HG02610 (cell line): ENCODE measurements around the gene OGFR.

Experiments used
- ATAC-seq: cut with Tn5 transposase; IDR thresholded peaks from one replicate; pipeline ENCODE4 v1.9.1; 2021; ENCODE audit warnings: mild to moderate bottlenecking, moderate library complexity; ENCODE audit not compliant: unreplicated experiment

Gene OGFR

DNA sequence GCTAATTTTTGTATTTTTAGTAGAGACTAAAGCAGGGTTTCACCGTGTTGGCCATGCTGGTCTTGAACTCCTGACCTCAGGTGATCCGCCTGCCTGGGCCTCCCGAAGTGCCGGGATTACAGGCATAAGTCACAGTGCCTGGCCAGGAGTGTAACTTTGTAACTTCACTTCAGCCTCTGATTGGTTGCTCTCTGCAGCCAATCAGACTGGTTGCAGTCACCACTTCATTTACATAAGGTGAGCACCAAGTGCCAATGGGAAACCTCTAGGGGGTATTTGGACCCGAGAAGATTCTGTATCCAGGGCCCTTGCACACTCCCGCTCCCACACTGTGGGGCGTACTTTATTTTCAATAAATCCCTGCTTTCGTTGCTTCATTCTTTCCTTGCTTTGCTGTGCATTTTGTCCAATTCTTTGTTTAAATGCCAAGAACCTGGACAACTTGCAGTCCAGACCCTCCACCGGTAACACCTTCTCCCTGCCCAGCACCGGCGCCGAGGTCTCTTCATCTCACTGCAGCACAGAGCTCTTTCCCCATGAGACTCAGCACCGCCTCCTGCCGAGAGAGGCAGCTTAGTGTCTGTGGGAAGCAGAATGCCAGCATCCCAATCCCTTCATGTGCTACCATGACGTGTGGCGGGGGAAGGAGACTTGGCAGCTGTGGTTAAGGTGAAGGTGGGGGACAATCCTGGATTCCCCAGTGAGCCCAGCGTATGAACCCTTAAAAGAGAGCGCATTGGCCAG lies 22.3 kb upstream of the OGFR start:
- no peak for ATAC-seq

- no peak for ATAC-seq
Observed at GRCh38 chr20:62782893-62783278, 21.7 kb upstream of the OGFR start.

- no peak for ATAC-seq
Observed at GRCh38 chr20:62784497-62784896, 20.1 kb upstream of the OGFR start.

GRCh38 chr20:62785393-62785792 lies 19.2 kb upstream of the OGFR start:
- no peak for ATAC-seq

GRCh38 chr20:62786157-62786556 lies 18.5 kb upstream of the OGFR start:
- ATAC-seq, result no peak

- ATAC-seq, result no peak
Observed at GRCh38 chr20:62787321-62787720, 17.3 kb upstream of the OGFR start.

DNA sequence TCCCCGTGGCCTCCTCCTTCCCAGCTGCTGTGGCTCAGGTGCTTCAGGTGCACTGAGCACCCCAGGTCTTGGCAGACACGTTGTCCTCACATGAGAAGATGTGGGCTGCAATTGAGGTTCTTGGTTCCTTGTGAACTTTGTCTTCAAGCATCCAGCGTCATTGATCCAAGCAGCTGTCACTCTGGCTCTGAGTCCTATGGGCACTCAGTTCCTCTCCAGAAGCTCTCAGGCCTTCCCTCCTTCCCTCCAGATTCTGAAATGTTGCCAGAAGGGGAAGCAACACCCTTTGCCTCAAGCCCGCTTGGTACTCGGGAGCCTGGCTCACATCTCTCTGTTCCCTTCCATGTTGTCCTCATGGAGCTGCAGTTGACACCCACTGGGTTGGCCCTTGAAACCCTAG lies 16.8 kb upstream of the OGFR start:
- ATAC-seq, result no peak

DNA sequence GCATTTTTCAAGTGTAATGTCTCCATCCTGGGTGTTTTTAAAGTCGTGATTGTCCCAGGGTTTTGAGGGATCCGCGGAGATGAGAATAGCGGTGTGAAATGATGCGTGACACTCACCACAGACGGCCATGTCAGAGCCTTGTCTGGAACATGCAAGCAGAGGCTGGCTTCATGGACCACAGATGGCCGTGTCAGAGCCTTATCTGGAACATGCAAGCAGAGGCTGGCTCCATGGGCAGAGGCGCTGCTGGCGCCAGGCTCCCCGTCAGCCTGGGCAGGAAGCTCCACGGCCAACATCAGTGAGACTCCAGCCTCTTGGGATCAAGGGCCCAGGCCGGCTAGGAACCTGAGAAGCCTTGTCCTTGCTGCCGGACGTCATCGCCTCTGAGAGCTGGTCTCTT lies 16.0 kb upstream of the OGFR start:
- no peak for ATAC-seq

- ATAC-seq, result no peak
Observed at GRCh38 chr20:62790075-62790474, 14.6 kb upstream of the OGFR start.

DNA sequence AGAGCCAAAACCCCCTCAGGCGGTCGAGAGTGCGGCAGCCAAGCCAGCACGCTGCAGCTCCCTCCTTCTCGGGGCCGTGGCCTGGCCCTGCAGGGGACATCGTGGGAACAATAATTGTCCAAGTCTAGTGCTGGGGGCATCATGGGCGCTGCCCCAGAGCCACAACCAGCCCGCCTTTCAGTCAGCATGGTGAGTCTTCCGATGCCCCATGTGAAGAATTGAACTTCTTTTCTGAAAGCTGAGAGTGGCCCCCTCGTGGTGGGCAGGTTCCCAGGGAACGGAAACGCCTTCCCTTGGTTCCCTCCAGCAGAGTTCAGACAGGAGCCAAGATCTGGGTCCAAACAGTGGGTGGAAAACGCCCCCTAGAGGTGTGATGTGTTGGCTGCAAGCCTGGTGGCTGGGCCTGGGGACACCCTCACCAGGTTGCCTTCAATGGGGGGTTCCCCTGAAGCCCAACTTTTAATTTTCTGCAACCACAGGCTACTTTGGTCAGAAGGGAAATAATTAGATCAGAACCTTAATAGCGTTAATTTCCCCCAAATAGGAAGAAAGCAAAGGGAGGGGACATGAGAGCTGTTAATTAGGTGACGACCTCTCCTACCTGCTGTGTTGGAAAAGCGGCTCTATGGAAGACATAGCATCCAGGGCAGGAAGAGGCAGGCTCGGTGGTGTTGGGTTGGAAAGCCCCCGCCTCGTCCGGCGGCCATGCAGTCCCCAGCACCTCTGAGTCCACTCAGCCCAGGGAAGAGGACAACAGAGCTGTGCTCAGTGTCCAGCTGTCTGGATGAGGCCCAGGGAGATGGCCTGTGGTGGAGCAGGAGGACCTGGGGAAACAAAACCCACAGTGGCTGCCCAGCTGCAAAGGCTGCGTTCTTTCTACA lies 13.1 kb upstream of the OGFR start:
- no peak for ATAC-seq

- no peak for ATAC-seq
Observed at GRCh38 chr20:62792182-62792939, 12.3 kb upstream of the OGFR start.

DNA sequence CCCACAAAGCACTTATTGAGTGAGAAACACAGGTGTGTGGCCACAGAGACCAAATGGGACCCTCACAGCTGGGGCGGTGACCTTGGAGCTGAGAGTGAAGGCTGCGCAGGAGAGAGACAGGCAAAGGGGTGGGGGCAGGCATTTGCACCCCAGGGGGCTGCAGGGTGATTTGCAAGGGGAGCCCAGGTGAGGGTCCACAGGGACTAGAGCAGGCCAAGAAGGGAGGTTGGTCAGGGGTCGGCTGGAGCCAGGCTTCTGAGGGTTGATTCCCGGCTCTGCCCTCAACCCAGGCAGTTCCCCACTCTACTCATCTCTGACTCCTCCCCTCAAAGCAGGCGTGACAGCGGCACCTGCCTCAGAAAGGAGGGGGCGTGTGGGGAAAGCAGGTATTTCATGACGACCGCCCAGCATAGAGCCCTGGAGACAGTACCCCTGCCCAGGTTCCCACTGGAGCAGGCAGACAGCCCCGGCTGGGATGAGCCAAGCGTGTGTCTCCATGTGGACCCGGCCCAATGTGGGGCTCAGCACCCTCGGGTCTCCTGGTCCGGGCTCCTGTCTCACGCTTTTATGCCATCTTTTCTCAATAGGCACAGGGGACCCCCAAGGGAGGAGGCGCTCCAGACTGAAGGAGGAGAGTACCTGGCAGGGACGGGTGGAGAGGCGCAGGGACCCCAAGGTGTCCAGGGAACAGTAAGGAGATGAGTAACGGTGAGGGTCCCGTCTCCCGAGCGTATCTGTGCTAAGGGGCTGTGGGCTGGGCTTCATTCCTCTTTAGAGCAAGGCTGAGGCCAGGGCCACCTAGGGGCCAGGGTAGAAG lies 11.5 kb upstream of the OGFR start:
- ATAC-seq, result no peak

- no peak for ATAC-seq
Observed at GRCh38 chr20:62793757-62794006, 11.0 kb upstream of the OGFR start.

DNA sequence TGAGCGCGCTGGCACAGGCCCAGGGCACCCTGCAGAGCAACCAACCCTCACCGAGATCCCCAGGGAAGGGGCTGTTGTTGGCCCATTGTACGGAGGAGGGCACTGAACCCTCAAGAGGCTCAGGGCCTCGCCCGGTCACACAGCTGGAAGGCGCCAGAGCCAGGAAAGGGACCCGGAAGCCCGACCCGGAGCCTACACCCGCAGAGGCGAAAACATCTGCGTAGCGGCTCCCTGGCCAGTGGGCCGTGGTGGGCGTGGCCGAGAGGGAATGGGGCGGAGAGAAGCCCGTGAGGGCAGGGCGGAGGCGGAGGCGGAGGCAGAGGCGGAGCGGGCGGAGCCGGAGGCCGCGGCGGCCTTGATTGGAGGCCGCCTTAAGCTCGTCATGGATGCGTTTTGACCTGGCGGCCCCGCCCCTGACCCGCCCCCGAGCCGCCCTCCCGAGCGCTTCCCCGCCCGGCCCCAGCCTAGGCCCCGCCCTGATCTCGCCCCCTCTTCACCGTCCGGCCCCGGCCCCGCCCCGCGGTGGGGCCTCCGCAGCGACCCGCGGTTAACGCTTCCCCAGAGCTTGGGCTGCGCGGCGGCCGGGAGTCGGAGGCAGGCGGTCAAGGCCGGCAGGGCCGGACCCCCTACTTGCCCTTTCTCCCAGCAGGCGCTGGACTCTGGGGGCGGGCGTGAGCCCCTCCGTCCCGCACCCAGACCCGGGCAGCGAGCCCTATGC lies 10.5 kb upstream of the OGFR start:
- peak; percentile 75 for ATAC-seq

GRCh38 chr20:62795023-62795761 lies 9.4 kb upstream of the OGFR start:
- ATAC-seq, result no peak

GRCh38 chr20:62796699-62797491 lies 7.7 kb upstream of the OGFR start:
- ATAC-seq, result no peak

DNA sequence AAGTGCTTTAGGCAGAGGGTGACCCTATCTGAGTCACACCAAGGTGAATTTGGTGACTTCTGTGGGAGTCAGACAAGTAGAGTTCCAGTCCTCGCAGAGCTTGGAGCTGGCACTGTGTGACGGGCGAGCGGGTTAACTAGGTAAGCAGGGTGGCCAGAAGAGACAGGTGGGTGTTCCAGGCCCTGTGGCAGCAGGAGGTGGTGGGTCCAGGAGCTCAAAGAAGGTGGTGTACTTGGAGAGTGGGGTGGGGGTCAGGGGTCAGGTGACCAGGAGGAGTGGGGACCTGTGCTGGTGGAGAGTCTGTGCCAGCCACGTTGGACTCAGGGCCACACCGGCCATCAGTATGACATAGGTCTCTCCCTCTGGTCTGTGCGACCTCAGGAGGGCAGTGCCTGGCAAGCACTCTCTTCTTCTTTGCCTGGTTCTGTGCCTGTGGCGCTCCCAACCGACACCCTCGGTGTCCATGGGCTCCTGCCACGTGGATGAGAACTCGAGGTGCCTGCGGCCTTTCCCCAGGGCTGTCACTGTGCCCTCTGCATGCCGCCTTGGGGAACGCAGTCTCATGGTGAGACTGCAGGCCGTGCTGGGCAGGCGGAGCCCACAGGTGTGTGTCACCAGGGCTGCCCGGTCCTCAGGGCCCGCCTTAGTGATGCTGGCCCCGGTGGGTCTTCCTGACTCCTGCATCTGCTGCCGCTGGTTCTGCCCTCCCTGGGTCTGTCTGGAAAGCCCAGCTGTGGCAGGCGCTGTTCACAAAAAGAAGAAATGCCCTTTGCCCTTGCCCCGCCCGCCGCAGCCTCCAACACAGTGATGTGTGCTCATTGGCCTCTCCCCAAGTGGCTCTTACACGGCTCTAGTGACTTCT lies 6.7 kb upstream of the OGFR start:
- ATAC-seq, result no peak

DNA sequence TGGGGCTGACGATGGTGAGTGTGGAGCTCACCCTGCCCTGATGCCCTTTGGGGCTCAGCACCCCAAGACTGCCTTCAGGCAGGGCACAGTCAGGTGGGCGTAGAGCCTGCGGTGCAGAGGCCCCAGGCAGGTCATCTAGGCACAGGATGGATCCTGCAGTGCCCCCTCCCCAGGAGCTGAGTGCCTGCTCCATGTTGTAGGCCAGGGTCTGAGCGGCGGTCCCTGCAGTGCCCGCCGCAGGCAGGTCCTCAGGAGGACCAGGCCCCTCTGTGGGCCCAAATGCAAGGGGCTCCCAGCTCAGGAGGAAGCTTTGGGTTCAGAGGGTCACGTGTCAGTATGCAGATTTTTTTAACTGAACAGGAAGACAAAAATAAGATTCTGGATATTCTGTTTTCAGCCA lies 5.6 kb upstream of the OGFR start:
- no peak for ATAC-seq
